ENCODE data around the gene SSU72.

SSU72 gene

GRCh38 chr1:1606232-1606631 lies 31.6 kb upstream of the SSU72 start:
- H3K27ac ChIP-seq = no peak overlapping the region
- H3K4me2 ChIP-seq = no peak overlapping the region
- no peak overlapping the region for H3K4me3 ChIP-seq (IDR thresholded peaks at IDR 0.05; ENCODE audit: insufficient read depth, low read depth, low read length)
- H3K36me3 ChIP-seq (ENCODE audit: insufficient read depth) = no peaks in the 10 kb centered on the region
- H3K4me1 ChIP-seq (ENCODE audit: low read depth, poor library complexity, severe bottlenecking) = peaks cover 46% of the 10 kb centered on the region
- no peak overlapping the region for H2AFZ ChIP-seq (ENCODE audit: low read depth)
- no peaks in the 10 kb centered on the region for H4K20me1 ChIP-seq (ENCODE audit: insufficient read depth)
- H3K79me2 ChIP-seq (ENCODE audit: insufficient read depth, low read depth) = no peaks in the 10 kb centered on the region
- no peak for TF ChIP-seq CTCF (conservative IDR thresholded peaks at IDR 0.05; ENCODE audit: low read depth, low read length)
- H3K27me3 ChIP-seq (ENCODE audit: insufficient read depth, low read depth) = 0 out of 2 replicates have a peak, but pooled peaks cover 3% of the 10 kb centered on the region
- H3K9ac ChIP-seq = no peak overlapping the region

- Histone ChIP-seq H3K79me2 (ENCODE audit: insufficient read depth, low read depth) (no peaks in the 10 kb centered on the region), H3K36me3 (ENCODE audit: insufficient read depth) (no peaks in the 10 kb centered on the region), H4K20me1 (ENCODE audit: insufficient read depth) (no peaks in the 10 kb centered on the region), H3K27me3 (ENCODE audit: insufficient read depth, low read depth) (0 out of 2 replicates have a peak, but pooled peaks cover 3% of the 10 kb centered on the region), H3K4me1 (ENCODE audit: low read depth, poor library complexity, severe bottlenecking) (peaks cover 41% of the 10 kb centered on the region), H3K9ac (no peak overlapping the region), H3K4me3 (IDR thresholded peaks at IDR 0.05; ENCODE audit: insufficient read depth, low read depth, low read length) (no peak overlapping the region), H3K27ac (no peak overlapping the region), H3K4me2 (no peak overlapping the region), H2AFZ (ENCODE audit: low read depth) (no peak overlapping the region)
- TF ChIP-seq CTCF (conservative IDR thresholded peaks at IDR 0.05; ENCODE audit: low read depth, low read length) = no peak
These were observed 31.1 kb upstream of the SSU72 start for GRCh38 chr1:1605724-1606123.

GRCh38 chr1:1605034-1605591 lies 30.4 kb upstream of the SSU72 start:
- H3K4me2 ChIP-seq = no peak overlapping the region
- H3K9ac ChIP-seq = no peak overlapping the region
- no peaks in the 10 kb centered on the region for H3K36me3 ChIP-seq (ENCODE audit: insufficient read depth)
- peaks cover 34% of the 10 kb centered on the region for H3K4me1 ChIP-seq (ENCODE audit: low read depth, poor library complexity, severe bottlenecking)
- H3K4me3 ChIP-seq (IDR thresholded peaks at IDR 0.05; ENCODE audit: insufficient read depth, low read depth, low read length) = no peak overlapping the region
- no peaks in the 10 kb centered on the region for H4K20me1 ChIP-seq (ENCODE audit: insufficient read depth)
- H3K27me3 ChIP-seq (ENCODE audit: insufficient read depth, low read depth) = 0 out of 2 replicates have a peak, but pooled peaks cover 3% of the 10 kb centered on the region
- no peaks in the 10 kb centered on the region for H3K79me2 ChIP-seq (ENCODE audit: insufficient read depth, low read depth)
- TF ChIP-seq CTCF (conservative IDR thresholded peaks at IDR 0.05; ENCODE audit: low read depth, low read length) = no peak
- no peak overlapping the region for H2AFZ ChIP-seq (ENCODE audit: low read depth)
- H3K27ac ChIP-seq = no peak overlapping the region

- no peak overlapping the region for H3K4me2 ChIP-seq
- H3K36me3 ChIP-seq (ENCODE audit: insufficient read depth) = no peaks in the 10 kb centered on the region
- H3K4me1 ChIP-seq (ENCODE audit: low read depth, poor library complexity, severe bottlenecking) = peaks cover 28% of the 10 kb centered on the region
- no peak overlapping the region for H3K4me3 ChIP-seq (IDR thresholded peaks at IDR 0.05; ENCODE audit: insufficient read depth, low read depth, low read length)
- H2AFZ ChIP-seq (ENCODE audit: low read depth) = no peak overlapping the region
- no peak for TF ChIP-seq CTCF (conservative IDR thresholded peaks at IDR 0.05; ENCODE audit: low read depth, low read length)
- H4K20me1 ChIP-seq (ENCODE audit: insufficient read depth) = no peaks in the 10 kb centered on the region
- no peaks in the 10 kb centered on the region for H3K79me2 ChIP-seq (ENCODE audit: insufficient read depth, low read depth)
- 0 out of 2 replicates have a peak, but pooled peaks cover 3% of the 10 kb centered on the region for H3K27me3 ChIP-seq (ENCODE audit: insufficient read depth, low read depth)
- H3K27ac ChIP-seq = no peak overlapping the region
- H3K9ac ChIP-seq = no peak overlapping the region
These were observed 29.8 kb upstream of the SSU72 start for GRCh38 chr1:1604374-1605033.
